HG03139 (cell line): ENCODE data around the gene MCTP1.

Experiments
- ATAC-seq: cut with Tn5 transposase; IDR thresholded peaks from one replicate; pipeline ENCODE4 v1.9.1; 2021; ENCODE audit not compliant: unreplicated experiment

The MCTP1 gene

DNA sequence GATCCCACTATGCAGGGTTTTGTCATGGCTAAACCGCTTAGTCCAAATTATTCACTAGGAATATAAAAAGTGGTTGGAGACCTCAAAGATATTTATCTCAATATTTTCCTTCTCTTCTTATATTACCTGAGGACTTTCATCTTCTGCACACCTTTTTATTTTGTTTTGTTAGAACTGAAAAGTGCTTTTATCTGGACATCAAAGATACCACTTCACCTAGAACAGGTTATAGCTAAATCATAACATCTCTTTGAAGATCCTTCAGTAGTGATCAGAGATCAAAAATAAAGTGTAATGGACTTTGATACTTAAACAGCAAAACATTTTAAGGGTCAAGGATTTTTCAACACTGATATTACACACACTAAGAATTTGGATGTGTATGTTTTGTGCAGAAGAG lies 160.2 kb downstream of the MCTP1 start:
- ATAC-seq: no peak

- ATAC-seq: no peak
Measured at GRCh38 chr5:95124101-95124500, 160.8 kb downstream of the MCTP1 start.

DNA sequence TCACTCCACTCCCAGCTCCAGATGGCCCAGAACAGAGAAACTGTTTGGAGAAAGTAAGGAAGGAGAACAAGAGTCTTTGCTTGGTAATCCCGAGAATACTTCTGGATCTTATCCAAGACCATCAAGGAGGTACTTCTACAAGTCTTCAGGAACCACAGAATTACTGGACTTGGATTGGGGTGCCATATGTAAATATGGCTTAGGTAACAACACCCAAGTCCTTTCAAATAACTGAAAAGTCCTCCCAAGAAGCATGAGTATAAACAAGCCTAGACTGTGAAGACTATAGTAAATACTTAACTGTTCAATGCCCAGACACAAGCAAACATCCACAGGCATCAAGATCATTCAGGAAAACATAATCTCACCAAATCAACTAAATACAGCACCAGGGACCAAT lies 170.0 kb downstream of the MCTP1 start:
- ATAC-seq: no peak

DNA sequence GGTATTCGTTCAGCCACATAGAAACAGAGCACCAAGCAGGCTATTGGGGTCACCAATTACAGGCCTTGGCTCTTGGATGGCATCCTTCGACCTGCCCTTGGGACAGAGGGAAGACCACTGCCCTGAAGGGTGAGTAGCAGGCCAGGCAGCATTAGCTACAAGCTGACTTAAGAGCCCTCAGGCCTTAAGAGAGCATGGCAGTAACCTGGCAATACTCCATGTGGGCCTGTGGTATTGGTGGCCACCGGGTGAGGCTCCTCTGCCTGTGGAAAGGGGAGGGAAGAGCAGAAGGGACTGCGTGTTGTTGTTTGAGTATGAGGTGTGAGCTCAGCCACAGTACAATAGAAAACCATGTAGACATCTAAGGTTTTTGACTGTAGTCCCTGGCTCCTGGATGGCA lies 170.6 kb downstream of the MCTP1 start:
- no peak for ATAC-seq

DNA sequence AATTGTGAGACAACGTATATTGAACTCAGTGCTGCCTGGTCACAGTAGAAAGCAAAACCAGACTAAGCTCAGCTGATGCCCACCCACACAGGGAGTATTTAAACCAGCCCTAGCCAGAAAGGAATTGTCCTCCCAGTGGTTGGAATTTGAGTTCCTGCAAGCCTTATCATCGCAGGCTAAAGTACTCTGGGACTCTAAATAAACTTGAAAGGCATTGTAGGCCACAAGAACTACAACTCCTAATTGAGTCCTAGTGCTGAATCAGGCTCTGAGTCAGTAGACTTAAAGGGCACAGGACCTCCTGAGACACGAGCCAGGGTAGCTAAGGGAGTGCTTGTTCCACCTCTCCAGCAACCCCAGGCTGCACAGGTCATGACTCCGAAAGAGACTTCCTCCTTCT lies 171.4 kb downstream of the MCTP1 start:
- no peak for ATAC-seq

DNA sequence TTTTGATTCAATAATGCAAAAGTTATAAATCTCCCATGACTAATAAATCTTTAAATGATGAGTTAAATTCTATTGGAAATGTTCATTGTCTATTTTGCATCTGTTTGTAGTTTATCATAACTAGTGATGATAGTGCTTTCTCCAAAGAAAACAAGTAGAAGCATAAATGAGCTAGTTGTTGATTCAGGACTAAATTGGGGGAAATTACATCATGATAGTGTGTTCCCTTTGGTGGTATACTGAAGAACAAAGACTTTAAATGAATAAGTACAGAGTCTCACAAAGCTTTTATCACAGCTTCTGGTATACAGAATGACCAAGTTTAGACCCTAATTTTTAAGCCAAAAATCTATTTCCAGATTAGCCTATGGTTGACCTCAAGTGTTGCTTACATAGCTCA lies 173.8 kb downstream of the MCTP1 start:
- no peak for ATAC-seq

- ATAC-seq: no peak
Measured at GRCh38 chr5:95110118-95110517, 174.8 kb downstream of the MCTP1 start.

DNA sequence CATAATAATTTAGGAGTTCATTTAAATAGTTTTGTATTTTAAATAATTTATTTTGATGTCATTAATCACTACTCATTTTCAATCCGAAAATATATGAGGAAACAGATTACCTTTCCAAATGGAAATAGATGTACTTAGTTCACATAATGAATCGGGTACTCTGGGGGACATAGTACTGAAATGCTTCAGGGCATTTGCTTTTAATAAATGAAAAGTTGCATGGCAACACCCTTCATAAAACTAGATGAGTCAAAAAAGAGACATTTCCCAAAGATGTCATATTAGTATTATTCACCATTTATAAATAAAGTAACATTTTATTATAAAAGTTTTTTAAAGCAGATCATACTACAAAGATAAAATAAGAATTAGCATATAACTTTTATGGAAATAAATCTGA lies 177.8 kb downstream of the MCTP1 start:
- no peak for ATAC-seq

DNA sequence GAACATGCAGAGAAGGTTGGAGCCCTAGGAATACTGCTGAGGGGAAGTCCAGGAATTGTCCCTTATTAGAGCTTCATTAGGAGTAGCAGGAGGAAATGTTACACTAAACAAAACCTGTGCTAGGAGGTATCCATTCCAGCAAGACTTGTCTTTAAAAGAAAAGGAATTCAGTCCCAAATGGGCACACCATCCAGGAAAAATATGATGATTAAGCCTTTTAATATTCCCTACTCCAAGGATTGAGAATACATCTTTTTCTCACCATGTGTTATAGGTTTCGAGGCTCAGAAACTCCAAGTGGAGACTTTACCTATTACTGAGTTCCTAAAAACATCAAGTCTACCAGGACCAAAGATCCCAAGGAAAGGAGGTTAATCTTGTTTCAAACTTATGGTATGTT lies 179.3 kb downstream of the MCTP1 start:
- ATAC-seq: no peak

DNA sequence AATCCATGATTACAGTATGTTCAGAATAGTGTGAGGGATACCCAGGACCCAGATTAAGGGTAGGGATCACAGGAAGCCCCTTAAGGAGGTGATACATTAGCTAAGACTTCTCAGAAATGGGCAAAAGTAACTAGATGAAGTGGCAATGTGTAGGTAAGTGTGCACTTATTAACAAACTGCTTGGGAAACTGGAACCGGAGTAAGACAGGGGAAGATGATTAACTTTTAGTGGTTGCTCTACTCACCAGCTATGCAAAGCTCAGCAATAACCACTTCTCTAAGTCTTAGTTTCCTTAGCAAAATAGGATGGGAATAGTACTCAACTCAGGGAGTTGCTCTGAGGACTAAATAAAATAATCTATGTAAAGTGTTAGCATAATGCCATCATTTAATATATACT lies 182.2 kb downstream of the MCTP1 start:
- peak; percentile 96 for ATAC-seq

GRCh38 chr5:95102080-95102479 lies 182.8 kb downstream of the MCTP1 start:
- ATAC-seq: no peak

DNA sequence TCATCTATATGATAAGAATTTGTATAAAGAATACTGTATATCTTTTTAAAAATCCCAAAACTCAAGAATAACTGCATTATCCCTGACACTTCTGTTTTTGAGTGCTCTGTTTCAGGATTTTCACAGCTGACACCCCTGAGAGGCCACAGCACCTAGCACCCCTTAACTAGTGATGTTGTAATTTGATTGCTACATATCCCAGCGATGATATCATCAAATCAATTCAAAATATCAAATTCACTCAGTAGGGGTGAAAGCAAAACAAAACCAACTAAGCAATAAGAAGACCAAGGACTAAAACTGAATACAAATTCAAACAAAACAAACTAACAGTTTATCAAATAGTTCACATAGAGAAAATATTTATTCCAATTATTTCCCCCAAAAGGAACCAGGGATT lies 184.3 kb downstream of the MCTP1 start:
- no peak for ATAC-seq

GRCh38 chr5:95098012-95098411 lies 186.9 kb downstream of the MCTP1 start:
- ATAC-seq: no peak

- no peak for ATAC-seq
Measured at GRCh38 chr5:95093211-95093610, 191.7 kb downstream of the MCTP1 start.

DNA sequence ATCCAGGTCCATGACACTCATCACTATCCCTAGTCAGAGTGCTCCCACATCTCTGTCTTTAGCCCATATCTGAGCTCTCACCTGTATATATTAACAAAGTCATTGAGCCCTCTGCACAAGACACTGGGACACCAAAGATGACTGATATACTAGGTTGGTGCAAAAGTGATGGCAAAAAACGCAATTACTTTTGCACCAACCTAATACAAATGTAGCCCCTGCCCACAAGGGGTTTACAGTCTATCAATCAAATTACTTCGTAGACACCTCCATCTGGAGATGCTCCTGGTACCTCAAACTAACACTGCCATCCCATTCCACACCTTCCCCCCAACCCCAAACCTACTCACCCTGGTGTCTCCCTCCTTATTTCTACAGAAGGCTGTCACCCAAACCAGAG lies 194.1 kb downstream of the MCTP1 start:
- ATAC-seq: no peak

- peak; percentile 62 for ATAC-seq
Measured at GRCh38 chr5:95087816-95088317, 197.0 kb downstream of the MCTP1 start.

- peak; percentile 46 for ATAC-seq
Measured at GRCh38 chr5:95086927-95087815, 197.7 kb downstream of the MCTP1 start.

- ATAC-seq: no peak
Measured at GRCh38 chr5:95084757-95085156, 200.1 kb downstream of the MCTP1 start.

- ATAC-seq: no peak
Measured at GRCh38 chr5:95083606-95084005, 201.3 kb downstream of the MCTP1 start.

DNA sequence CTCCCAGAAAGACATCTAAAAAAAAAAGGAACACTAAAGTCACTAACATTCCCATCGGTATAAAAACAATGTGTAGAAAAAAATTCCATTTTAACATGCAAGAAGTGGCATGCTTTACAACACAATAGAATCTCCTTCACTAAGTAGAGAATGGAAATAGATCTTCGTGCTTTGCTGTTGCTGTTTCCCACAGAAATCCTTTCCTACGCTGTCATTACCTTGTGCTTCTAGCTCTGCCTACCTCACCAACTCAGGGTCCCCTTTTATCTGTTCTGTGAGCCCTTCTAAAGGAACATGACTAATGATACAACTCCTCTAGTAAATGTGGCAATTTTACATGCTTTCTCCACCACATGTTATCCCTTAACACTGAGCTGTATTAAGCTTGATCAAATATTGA lies 202.9 kb downstream of the MCTP1 start:
- no peak for ATAC-seq

- peak; percentile 83 for ATAC-seq
Measured at GRCh38 chr5:95081500-95081960, 203.4 kb downstream of the MCTP1 start.

DNA sequence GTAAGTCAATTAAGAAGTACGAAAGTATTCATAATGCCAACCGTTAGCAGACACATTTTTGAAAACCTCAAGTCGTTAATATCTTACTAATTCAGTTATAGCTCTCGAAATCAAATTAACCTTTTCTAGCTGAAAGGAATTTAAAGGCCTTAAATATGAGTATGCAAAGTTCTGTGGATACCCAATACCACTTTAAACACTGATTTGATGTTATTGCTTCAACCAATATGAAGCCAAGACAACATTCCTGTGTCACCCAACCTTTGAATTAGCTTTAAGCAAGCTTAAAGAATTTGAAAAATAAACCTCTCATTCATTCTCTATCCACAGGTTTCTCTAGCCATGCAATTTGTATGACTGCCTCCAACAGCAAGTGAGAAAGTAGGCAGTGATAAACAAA lies 204.5 kb downstream of the MCTP1 start:
- no peak for ATAC-seq

GRCh38 chr5:95080030-95080429 lies 204.9 kb downstream of the MCTP1 start:
- ATAC-seq: no peak
